Measurements from ENCODE around the gene AGO3. TPM values are rescaled to one million over a fixed set of nuclear protein-coding genes. Genes with fewer than 3 reads are reported as not detected.

The AGO3 gene
- total and polyA plus RNA-seq, 2 of the 13 experiments (the other 11 are each of a cell fraction or from before 2014, with no cell fraction given) = 21.2 to 27.1 TPM

DNA sequence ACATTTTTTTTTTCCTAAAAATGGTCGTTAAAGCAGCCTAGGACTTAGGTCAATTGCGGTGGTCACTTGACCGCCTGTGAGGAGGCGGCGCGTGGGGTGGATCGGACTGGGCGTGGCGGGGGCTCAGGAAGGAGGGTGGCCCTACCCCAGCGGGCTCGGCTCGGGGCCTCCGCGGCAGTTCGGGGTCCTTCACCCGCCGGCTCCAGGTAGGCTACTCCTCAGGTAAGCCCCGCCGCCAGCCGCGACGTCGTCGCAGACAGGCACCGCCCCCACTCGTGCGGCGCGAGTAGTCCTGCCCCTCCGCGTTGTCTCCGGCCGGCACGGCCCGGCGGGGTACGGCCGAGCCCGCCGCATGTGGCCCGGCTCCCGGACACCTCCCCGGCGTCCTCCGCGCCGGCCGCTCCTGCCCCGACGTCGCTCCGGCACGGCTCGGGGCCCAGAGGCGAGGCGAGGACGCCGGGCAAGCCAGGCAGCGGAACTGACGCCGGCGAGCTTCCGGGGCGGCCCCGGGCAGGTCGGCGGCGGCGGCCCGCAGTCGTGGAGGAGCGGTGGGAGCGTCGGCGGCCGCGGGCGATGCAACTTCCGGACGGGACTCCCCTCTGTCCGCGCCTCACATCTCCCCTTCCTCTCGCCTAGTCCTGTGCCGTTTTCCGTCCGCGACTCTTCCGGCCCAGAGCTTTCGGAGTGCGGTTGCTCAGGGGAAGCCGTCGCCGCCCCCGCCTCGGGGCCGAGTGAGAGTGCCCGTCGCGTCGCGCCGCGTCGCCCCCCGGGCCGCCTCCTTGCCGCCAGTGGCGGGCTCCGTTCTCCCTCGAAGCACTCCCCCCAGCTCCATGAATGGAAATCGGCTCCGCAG lies at the start of gene AGO3 (continued):
- TF ChIP-seq, protein P1, sequence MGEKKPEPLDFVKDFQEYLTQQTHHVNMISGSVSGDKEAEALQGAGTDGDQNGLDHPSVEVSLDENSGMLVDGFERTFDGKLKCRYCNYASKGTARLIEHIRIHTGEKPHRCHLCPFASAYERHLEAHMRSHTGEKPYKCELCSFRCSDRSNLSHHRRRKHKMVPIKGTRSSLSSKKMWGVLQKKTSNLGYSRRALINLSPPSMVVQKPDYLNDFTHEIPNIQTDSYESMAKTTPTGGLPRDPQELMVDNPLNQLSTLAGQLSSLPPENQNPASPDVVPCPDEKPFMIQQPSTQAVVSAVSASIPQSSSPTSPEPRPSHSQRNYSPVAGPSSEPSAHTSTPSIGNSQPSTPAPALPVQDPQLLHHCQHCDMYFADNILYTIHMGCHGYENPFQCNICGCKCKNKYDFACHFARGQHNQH (CRISPR knock-in tag; IDR thresholded peaks at IDR 0.05) = no peak; the same call in 1 of the 2 replicates
- TF ChIP-seq KDM3A (CRISPR knock-in tag; IDR thresholded peaks at IDR 0.05; ENCODE audit: low read depth) = peak; percentile 25; the same call in 1 of the 2 replicates
- no peak for TF ChIP-seq ZC3H4 (CRISPR knock-in tag; IDR thresholded peaks at IDR 0.05; ENCODE audit: borderline replicate concordance)
- no peak for TF ChIP-seq ZNF232 (CRISPR knock-in tag; IDR thresholded peaks at IDR 0.05; ENCODE audit: borderline replicate concordance)
- TF ChIP-seq, protein P2, sequence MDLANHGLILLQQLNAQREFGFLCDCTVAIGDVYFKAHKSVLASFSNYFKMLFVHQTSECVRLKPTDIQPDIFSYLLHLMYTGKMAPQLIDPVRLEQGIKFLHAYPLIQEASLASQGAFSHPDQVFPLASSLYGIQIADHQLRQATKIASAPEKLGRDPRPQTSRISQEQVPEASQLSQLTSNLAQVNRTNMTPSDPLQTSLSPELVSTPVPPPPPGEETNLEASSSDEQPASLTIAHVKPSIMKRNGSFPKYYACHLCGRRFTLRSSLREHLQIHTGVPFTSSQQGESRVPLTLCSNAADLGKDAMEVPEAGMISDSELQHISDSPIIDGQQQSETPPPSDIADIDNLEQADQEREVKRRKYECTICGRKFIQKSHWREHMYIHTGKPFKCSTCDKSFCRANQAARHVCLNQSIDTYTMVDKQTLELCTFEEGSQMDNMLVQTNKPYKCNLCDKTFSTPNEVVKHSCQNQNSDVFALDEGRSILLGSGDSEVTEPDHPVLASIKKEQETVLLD (CRISPR knock-in tag; IDR thresholded peaks at IDR 0.05; ENCODE audit: low read depth) = peak; percentile 90; the same call in 1 of the 2 replicates
- TF ChIP-seq ZBTB7B (CRISPR knock-in tag; IDR thresholded peaks at IDR 0.05) = 0 out of 2 replicates have a peak, but pooled peaks have one; percentile 14
- TF ChIP-seq, protein P3, sequence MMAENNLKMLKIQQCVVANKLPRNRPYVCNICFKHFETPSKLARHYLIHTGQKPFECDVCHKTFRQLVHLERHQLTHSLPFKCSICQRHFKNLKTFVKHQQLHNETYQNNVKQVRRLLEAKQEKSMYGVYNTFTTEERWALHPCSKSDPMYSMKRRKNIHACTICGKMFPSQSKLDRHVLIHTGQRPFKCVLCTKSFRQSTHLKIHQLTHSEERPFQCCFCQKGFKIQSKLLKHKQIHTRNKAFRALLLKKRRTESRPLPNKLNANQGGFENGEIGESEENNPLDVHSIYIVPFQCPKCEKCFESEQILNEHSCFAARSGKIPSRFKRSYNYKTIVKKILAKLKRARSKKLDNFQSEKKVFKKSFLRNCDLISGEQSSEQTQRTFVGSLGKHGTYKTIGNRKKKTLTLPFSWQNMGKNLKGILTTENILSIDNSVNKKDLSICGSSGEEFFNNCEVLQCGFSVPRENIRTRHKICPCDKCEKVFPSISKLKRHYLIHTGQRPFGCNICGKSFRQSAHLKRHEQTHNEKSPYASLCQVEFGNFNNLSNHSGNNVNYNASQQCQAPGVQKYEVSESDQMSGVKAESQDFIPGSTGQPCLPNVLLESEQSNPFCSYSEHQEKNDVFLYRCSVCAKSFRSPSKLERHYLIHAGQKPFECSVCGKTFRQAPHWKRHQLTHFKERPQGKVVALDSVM (CRISPR knock-in tag; IDR thresholded peaks at IDR 0.05) = 0 out of 2 replicates have a peak, but pooled peaks have one; percentile 9
- peak; percentile 81 for TF ChIP-seq ZNF501 (CRISPR knock-in tag; IDR thresholded peaks at IDR 0.05)
- TF ChIP-seq, protein P4, sequence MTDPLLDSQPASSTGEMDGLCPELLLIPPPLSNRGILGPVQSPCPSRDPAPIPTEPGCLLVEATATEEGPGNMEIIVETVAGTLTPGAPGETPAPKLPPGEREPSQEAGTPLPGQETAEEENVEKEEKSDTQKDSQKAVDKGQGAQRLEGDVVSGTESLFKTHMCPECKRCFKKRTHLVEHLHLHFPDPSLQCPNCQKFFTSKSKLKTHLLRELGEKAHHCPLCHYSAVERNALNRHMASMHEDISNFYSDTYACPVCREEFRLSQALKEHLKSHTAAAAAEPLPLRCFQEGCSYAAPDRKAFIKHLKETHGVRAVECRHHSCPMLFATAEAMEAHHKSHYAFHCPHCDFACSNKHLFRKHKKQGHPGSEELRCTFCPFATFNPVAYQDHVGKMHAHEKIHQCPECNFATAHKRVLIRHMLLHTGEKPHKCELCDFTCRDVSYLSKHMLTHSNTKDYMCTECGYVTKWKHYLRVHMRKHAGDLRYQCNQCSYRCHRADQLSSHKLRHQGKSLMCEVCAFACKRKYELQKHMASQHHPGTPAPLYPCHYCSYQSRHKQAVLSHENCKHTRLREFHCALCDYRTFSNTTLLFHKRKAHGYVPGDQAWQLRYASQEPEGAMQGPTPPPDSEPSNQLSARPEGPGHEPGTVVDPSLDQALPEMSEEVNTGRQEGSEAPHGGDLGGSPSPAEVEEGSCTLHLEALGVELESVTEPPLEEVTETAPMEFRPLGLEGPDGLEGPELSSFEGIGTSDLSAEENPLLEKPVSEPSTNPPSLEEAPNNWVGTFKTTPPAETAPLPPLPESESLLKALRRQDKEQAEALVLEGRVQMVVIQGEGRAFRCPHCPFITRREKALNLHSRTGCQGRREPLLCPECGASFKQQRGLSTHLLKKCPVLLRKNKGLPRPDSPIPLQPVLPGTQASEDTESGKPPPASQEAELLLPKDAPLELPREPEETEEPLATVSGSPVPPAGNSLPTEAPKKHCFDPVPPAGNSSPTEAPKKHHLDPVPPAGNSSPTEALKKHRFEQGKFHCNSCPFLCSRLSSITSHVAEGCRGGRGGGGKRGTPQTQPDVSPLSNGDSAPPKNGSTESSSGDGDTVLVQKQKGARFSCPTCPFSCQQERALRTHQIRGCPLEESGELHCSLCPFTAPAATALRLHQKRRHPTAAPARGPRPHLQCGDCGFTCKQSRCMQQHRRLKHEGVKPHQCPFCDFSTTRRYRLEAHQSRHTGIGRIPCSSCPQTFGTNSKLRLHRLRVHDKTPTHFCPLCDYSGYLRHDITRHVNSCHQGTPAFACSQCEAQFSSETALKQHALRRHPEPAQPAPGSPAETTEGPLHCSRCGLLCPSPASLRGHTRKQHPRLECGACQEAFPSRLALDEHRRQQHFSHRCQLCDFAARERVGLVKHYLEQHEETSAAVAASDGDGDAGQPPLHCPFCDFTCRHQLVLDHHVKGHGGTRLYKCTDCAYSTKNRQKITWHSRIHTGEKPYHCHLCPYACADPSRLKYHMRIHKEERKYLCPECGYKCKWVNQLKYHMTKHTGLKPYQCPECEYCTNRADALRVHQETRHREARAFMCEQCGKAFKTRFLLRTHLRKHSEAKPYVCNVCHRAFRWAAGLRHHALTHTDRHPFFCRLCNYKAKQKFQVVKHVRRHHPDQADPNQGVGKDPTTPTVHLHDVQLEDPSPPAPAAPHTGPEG (CRISPR knock-in tag; IDR thresholded peaks at IDR 0.05) = peak; percentile 70; the same call in 1 of the 2 replicates
- peak in 1 of 2 experiments; percentile 68; a peak in 1 of 4 replicates for TF ChIP-seq KLF16 (CRISPR knock-in tag; IDR thresholded peaks at IDR 0.05)
- TF ChIP-seq, protein P5, sequence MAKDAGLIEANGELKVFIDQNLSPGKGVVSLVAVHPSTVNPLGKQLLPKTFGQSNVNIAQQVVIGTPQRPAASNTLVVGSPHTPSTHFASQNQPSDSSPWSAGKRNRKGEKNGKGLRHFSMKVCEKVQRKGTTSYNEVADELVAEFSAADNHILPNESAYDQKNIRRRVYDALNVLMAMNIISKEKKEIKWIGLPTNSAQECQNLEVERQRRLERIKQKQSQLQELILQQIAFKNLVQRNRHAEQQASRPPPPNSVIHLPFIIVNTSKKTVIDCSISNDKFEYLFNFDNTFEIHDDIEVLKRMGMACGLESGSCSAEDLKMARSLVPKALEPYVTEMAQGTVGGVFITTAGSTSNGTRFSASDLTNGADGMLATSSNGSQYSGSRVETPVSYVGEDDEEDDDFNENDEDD (CRISPR knock-in tag; IDR thresholded peaks at IDR 0.05; ENCODE audit: borderline replicate concordance) = peak; percentile 57; the same call in 1 of the 2 replicates
- no peak for TF ChIP-seq NBN (conservative IDR thresholded peaks at IDR 0.05)
- no peak for TF ChIP-seq HNRNPH1 (optimal IDR thresholded peaks at IDR 0.05; ENCODE audit: low read depth, low read length)
- TF ChIP-seq TSC22D2 (CRISPR knock-in tag; IDR thresholded peaks at IDR 0.05; ENCODE audit: borderline replicate concordance) = no peak
- TF ChIP-seq ZNF564 (CRISPR knock-in tag; IDR thresholded peaks at IDR 0.05) = peak; percentile 25
